HG03457 (cell line): ENCODE measurements around the gene YWHAH.

ENCODE experiments used
- ATAC-seq: cut with Tn5 transposase; IDR thresholded peaks from one replicate; pipeline ENCODE4 v1.9.1; 2021; ENCODE audit warnings: moderate number of reproducible peaks; ENCODE audit not compliant: unreplicated experiment

YWHAH gene

GRCh38 chr22:31943978-31944699 lies at the start of gene YWHAH:
Gene YWHAH (plus strand): TSS chr22:31944535. CDS start chr22:31944734, 199 bp downstream.
- ATAC-seq = peak; percentile 59

GRCh38 chr22:31895411-31896123 lies 48.8 kb upstream of the YWHAH start:
- ATAC-seq = no peak

GRCh38 chr22:31896472-31896871 lies 47.9 kb upstream of the YWHAH start:
- ATAC-seq = no peak

GRCh38 chr22:31897842-31898805 lies 46.2 kb upstream of the YWHAH start:
- ATAC-seq = no peak

- no peak for ATAC-seq
These were observed 45.4 kb upstream of the YWHAH start for GRCh38 chr22:31898926-31899325.

GRCh38 chr22:31899669-31900068 lies 44.7 kb upstream of the YWHAH start:
- no peak for ATAC-seq

GRCh38 chr22:31901388-31902137 lies 42.8 kb upstream of the YWHAH start:
- ATAC-seq = no peak

- no peak for ATAC-seq
These were observed 39.7 kb upstream of the YWHAH start for GRCh38 chr22:31904651-31905050.

GRCh38 chr22:31905356-31905755 lies 39.0 kb upstream of the YWHAH start:
- ATAC-seq = no peak

GRCh38 chr22:31906086-31906485 lies 38.2 kb upstream of the YWHAH start:
- no peak for ATAC-seq

GRCh38 chr22:31906569-31906968 lies 37.8 kb upstream of the YWHAH start:
- no peak for ATAC-seq

- no peak for ATAC-seq
These were observed 34.4 kb upstream of the YWHAH start for GRCh38 chr22:31909977-31910376.

- ATAC-seq = no peak
These were observed 32.5 kb upstream of the YWHAH start for GRCh38 chr22:31911565-31912406.

GRCh38 chr22:31912407-31912743 lies 32.0 kb upstream of the YWHAH start:
- no peak for ATAC-seq

GRCh38 chr22:31915586-31915985 lies 28.7 kb upstream of the YWHAH start:
- ATAC-seq = no peak

- peak; percentile 57 for ATAC-seq
These were observed 27.0 kb upstream of the YWHAH start for GRCh38 chr22:31917227-31917921.

- ATAC-seq = no peak
These were observed 24.6 kb upstream of the YWHAH start for GRCh38 chr22:31919730-31920129.

GRCh38 chr22:31920306-31920705 lies 24.0 kb upstream of the YWHAH start:
- no peak for ATAC-seq

GRCh38 chr22:31921106-31921505 lies 23.2 kb upstream of the YWHAH start:
- ATAC-seq = no peak
